GM12892 (cell line): Measurements from ENCODE around the gene TGOLN2.

Experiments
- POLR2A ChIP-seq: IDR thresholded peaks from 2 replicates; pipeline ENCODE4 v1.6.1; 2011; ENCODE audit warnings: low read depth, low read length, control low read depth
- POLR2AphosphoS5 ChIP-seq: IDR thresholded peaks from 2 replicates; pipeline ENCODE4 v1.6.1; 2011; ENCODE audit warnings: low read depth, low read length, control low read depth
- TAF1 ChIP-seq: IDR thresholded peaks from 2 replicates; pipeline ENCODE4 v1.6.1; 2011; ENCODE audit warnings: low read depth, mild to moderate bottlenecking, control low read depth, low read length, borderline replicate concordance

- TF ChIP-seq POLR2AphosphoS5 (no peak), POLR2A (no peak), TAF1 (no peak)
Observed at GRCh38 chr2:85308201-85308600, 19.6 kb downstream of the TGOLN2 start.
